Measurements from ENCODE around the gene ACACA.

Gene ACACA

DNA sequence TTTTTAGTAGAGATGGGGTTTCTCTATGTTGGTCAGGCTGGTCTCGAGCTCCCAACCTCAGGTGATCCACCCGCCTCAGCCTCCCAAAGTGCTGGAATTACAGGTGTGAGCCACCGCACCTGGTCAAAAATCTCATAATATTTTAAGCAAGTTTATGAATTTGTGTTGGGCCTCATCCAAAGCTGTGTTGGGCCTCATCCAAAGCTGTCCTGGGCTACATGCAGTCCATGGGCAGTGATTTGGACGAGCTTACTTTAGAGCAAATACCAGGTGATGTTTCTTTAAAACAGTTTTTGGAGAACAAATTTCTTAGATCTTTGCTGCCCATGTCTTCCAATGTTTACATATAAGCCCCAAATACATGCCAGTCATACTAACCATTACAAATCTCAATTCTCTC is 115.3 kb downstream of the ACACA start:
- no peak for DNase-seq (ENCODE audit: low spot score)

DNA sequence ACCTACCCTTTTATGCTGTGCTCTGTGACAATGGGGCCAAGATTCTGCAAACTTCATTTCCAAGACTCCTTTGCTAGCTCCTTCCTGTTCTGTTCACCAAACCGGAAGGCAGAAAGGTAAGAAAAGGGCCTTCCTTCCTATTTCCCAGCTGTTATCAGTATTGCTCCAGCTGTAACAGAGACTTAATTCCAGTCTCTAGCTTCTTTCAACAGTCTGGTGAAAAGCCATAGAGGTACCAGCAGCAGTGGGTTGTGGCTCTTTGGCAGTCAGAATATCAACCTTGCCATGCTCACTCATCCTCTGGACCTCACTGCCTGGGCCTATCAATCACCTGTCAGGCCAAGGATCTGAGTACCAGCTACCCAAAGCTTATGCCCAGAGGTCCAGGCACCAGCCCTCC is 120.2 kb downstream of the ACACA start:
- no peak for DNase-seq (ENCODE audit: low spot score)

- DNase-seq (ENCODE audit: low spot score) = no peak
These were observed 122.4 kb downstream of the ACACA start for GRCh38 chr17:37284191-37284590.

GRCh38 chr17:37283414-37283961 is 123.1 kb downstream of the ACACA start:
- no peak for DNase-seq (ENCODE audit: low spot score)

- no peak for DNase-seq (ENCODE audit: low spot score)
These were observed 125.8 kb downstream of the ACACA start for GRCh38 chr17:37280841-37281240.

DNA sequence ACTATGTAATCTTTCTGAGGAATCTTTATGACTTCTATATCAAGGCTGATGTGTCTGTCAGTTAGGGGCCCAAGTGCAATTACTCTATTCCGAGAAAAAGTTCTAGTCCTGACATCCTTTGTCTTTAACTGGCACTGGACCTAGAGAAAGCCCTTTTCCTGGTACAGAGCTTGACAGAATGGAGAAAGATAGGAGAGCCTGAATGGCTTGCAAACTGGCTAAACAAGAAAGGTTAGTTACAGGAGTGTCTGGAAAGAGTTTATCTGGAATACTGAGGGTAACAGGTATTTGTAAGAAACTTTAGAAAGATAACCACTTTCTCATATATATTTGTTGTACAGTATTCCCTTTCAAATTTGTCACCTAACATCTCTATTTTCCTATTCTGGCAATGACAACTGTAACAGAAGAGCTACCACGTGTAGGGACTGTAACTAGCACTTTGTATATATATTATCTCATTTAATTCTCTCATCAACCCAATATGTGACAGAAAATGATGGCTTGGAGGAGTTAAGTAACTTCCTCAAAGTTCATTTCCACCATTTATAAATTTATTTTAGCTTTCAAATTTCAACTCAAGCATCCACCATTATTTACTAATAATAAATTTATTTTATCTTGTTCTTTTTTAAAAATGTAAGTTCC is 128.3 kb downstream of the ACACA start:
- no peak for DNase-seq (ENCODE audit: low spot score)

DNA sequence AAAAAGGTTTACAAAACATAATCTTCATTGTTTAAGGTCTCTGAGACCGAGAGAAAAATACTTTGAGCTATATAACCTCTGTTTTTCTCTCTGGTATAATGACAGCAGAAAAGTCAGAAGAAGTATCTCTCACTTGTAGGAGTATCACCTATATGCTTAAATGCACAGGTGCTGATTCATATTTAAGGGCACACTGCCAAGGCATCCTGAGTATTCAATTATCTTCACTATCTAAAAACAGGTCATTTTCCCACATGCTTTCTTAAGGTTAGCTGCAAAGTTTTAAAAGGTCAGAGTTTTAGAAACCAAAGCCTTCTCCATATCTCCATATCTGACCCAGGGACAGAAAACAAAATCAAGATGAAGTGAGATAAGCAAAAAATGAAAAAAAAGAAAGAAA is 130.2 kb downstream of the ACACA start:
- peak; percentile 27 for DNase-seq (ENCODE audit: low spot score)

- no peak for DNase-seq (ENCODE audit: low spot score)
These were observed 132.2 kb downstream of the ACACA start for GRCh38 chr17:37274461-37274860.

GRCh38 chr17:37273409-37274051 is 133.1 kb downstream of the ACACA start:
- no peak for DNase-seq (ENCODE audit: low spot score)

DNA sequence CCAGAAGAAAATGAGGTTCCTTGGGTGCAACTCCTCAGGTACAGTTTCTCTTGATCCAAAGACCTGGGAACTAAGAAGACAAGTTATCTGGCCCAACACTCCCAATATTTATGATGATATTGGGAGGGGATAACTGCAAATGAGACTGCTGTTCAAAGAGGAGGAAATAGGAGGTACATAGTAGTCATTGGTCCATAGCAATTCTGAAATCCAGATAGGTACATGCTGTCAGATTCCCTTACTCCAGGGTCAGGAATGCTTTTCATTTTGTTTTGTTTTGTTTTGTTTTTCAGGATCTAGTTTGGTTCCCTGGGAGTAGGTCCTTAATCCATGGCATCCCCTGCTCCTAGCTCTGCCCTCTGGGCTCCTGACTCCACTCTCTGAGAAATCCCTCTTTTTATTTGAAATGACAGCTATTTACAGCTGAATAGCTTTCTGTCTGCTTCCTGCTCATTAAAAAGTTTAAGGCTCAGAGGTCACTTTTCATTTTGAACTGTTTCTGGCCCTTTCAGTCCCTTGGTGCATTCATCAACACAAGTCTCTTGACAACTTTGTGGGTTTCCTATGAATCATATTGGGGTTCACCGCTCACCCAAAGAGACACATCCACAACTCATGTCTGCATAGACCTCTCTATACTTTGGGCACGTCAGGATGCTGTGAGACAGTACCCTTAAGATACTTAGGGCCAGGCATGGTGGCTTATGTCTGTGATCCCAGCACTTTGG is 141.0 kb downstream of the ACACA start:
- no peak for DNase-seq (ENCODE audit: low spot score)

- DNase-seq (ENCODE audit: low spot score) = no peak
These were observed 145.3 kb downstream of the ACACA start for GRCh38 chr17:37261286-37261685.

DNA sequence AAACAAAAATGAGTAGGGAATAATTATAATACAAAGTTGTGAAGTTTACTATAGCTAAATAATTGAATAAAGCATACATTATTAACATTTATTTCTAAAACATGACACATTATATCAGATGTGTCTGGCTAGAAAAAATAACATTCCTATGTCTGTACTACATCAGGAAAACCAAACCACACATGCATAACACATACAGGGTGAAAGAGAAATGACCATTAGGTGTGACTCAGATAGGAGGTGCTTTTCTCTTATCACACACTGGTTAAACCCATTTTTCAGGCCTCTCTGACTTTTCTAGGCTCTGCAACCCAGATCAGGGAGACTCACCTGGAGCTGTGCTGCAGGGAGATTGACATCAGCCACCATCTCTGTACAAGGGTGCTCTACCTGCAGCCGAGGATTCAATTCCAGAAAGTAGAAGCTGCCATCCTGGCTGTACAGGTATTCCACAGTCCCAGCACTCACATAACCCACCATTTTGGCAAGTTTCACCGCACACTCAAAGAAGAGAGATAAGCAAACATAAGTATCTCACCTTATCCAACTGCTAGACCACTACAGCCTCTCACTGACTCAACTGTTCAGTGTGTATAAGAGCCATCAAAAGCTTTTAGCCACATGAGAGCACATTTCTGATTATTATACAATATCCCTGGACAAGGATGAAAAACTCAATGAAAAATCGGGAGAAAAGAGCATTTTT is 147.5 kb downstream of the ACACA start:
- no peak for DNase-seq (ENCODE audit: low spot score)

DNA sequence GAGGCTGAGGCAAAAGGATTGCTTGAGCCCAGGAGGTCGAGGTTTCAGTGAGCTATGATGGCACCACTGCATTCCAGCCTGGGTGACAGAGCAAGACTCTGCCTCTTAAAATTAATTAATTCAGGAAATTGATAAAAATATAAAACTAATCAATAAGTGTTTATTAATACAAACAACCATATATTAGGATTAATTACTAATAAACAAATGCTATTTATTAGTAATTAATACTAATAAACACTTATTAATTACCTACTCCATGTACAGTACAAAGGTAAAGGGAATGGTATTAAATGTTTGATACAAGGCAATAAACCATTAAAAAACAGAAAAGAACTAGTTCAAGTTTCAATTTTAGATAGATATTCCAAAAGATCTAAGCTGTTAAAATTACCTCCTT is 150.0 kb downstream of the ACACA start:
- no peak for DNase-seq (ENCODE audit: low spot score)

GRCh38 chr17:37255432-37255831 is 151.2 kb downstream of the ACACA start:
- DNase-seq (ENCODE audit: low spot score) = no peak

DNA sequence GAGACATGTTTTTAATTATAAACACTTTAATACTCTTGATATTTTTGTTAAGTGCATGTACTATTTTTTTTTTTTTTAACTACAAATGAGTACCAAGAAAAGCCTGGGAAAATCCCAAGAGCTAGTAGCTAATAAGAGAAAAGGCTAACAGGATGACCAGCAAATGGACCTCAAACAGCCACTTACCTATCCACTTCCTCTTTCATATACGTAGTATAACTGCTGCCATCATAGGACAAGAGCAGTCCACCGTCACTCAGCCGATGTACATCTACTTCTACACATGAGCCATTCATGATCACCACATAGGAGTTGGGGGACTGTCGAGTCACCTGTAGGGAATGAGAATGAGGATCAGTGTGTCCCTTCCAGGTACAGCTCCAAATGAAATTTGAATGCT is 158.8 kb downstream of the ACACA start:
- DNase-seq (ENCODE audit: low spot score) = no peak

DNA sequence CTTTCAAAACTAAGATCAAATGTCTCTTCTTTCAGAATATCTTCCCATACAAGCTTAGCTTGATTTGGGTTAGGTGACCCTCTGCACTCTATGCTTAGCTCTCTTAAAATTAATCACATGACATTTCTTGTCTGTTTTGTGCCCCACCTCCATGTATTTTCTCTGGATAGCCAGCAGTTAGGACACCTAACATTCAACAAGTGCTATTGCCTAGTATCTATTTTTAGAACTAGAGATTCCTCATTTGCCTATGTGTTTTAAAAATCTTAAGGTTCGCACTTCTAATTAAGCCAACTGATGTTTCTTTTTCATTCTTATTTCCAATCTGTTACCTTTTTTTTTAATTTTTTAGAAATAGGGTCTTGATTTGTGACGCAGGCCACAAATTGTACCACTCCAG is 160.6 kb downstream of the ACACA start:
- DNase-seq (ENCODE audit: low spot score) = no peak

DNA sequence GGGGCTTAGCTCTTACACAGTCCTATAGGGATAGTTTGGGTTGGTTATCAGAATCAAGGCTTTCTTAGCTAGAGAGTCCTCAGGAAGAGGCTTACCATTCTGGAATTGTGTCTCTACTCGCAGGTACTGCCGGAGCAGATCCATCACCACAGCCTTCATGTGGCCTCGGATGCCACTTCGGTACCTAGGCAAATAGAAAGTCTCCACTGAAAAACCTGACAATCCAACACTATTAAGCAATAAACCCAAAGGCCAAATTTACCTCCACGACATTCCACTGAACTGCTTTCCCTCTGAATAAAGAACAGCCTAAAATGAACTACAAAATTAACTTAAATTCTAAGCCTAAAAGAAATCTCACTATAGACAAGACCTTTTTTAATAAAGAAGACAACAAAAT is 166.3 kb downstream of the ACACA start:
- no peak for DNase-seq (ENCODE audit: low spot score)

DNA sequence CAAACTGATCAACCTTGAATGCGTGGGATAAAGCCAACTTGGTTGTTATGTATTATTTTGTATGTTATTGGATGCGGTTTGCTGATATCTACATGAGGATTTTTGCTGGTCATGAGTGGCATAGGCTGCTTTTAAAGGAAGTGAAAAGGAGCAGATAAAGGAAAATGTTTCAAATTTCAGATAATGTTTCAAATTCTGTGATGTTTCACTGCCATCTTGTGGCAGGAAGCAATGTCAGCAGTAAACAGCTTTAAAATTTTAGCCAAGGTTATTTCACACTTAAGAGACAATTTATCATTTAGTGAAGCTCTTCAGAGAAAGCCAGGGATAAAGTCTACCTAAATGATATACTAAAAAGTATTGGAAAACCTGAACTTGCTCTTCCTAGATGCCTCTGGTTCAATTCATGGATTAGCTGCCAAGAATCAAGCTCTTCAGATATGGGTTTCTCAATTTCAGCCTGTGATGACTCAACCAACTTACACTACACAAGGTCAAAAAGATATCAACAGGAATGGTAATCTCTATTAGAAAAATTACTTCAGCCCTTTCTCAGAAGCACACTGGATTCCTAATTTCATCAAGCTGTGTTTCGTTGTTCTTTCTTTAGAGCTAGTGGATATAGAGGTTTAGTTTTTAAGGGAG is 166.8 kb downstream of the ACACA start:
- peak; percentile 57 for DNase-seq (ENCODE audit: low spot score)

GRCh38 chr17:37234106-37234505 is 172.5 kb downstream of the ACACA start:
- DNase-seq (ENCODE audit: low spot score) = no peak

- no peak for DNase-seq (ENCODE audit: low spot score)
These were observed 173.6 kb downstream of the ACACA start for GRCh38 chr17:37233036-37233435.

GRCh38 chr17:37231887-37232286 is 174.7 kb downstream of the ACACA start:
- no peak for DNase-seq (ENCODE audit: low spot score)

GRCh38 chr17:37230633-37231032 is 176.0 kb downstream of the ACACA start:
- no peak for DNase-seq (ENCODE audit: low spot score)
